H1 (cell line): ENCODE results near the gene RASSF3. TPM values are rescaled to one million over a fixed set of nuclear protein-coding genes. Genes with fewer than 3 reads are reported as not detected.

Experiments
- CHD7 ChIP-seq: fragments of 300-600 bp; sonication (generic); IDR thresholded peaks from 2 replicates; pipeline ENCODE4 v1.7.1; 2012; ENCODE audit warnings: low read length, moderate library complexity, mild to moderate bottlenecking, inconsistent platforms; ENCODE audit not compliant: insufficient replicate concordance
- HDAC6 ChIP-seq: IDR thresholded peaks from one replicate; pipeline ENCODE4 v1.7.1; 2012; ENCODE audit warnings: low read depth, mild to moderate bottlenecking, inconsistent platforms, low read length, moderate library complexity
- RBBP5 ChIP-seq: IDR thresholded peaks from 2 replicates; pipeline ENCODE4 v1.7.1; 2012; ENCODE audit warnings: low read depth, mild to moderate bottlenecking, inconsistent platforms, low read length, moderate library complexity, borderline replicate concordance
- SIRT6 ChIP-seq: IDR thresholded peaks from one replicate; pipeline ENCODE4 v1.7.1; 2012; ENCODE audit warnings: low read length, inconsistent platforms
- polyA plus RNA-seq, 7 experiments: library from polyadenylated mRNA; depleted of rRNA in 3 of 7; stranded (reverse) in 5 of 7; unstranded in 2 of 7; fragments of >200 nt in 5 of 7; fragments of 200-250 nt in 2 of 7; gene quantifications; 1 replicate in 5 of 7; 2 replicates in 1 of 7; 4 replicates in 1 of 7; pipeline versions ENCODE4 v1.2.1 to v1.2.3, GENCODE V29; 2011 to 2013; ENCODE audit warnings: missing spikeins in 2 of 7, mixed read lengths in 2 of 7
- total RNA-seq: library from RNA; stranded (reverse); fragmentation: NEBNext Ultra II Directional; extraction: Animal tissue kit (Norgen Biotek cat#: 25700); gene quantifications from 2 replicates; pipeline ENCODE4 v1.2.1, GENCODE V29; 2021

The RASSF3 gene
- total and polyA plus RNA-seq, 2 of the 8 experiments (the other 6 are each of a cell fraction or from before 2014, with no cell fraction given) = 19.1 to 64.3 TPM

- TF ChIP-seq CHD7 = no peak
- TF ChIP-seq HDAC6 = no peak
- no peak for TF ChIP-seq SIRT6
- TF ChIP-seq RBBP5 = no peak
Measured at GRCh38 chr12:64577046-64577445, 33.2 kb upstream of the RASSF3 start (continued).
